Epithelial cell of esophagus (primary cell): ENCODE measurements around the gene MLXIP.

Experiments
- DNase-seq: peaks from one replicate; pipeline ENCODE4 v3.0.0; 2010; ENCODE audit warnings: low read depth
- H3K4me3 ChIP-seq: 2 replicates; pipeline ENCODE4 v1.5.1; 2011; ENCODE audit warnings: mild to moderate bottlenecking, low read length, control low read depth
- TF ChIP-seq, protein P1 (sequence below): IDR thresholded peaks from 2 replicates; pipeline ENCODE4 v1.5.1; 2011; ENCODE audit warnings: low read depth, mild to moderate bottlenecking, low read length, control low read depth, inconsistent platforms; ENCODE audit not compliant: insufficient read depth; ENCODE audit errors: missing control alignments

The MLXIP gene

GRCh38 chr12:122045262-122045661 is 33.3 kb upstream of the MLXIP start:
- no peak overlapping the region for H3K4me3 ChIP-seq
- TF ChIP-seq, protein P1, sequence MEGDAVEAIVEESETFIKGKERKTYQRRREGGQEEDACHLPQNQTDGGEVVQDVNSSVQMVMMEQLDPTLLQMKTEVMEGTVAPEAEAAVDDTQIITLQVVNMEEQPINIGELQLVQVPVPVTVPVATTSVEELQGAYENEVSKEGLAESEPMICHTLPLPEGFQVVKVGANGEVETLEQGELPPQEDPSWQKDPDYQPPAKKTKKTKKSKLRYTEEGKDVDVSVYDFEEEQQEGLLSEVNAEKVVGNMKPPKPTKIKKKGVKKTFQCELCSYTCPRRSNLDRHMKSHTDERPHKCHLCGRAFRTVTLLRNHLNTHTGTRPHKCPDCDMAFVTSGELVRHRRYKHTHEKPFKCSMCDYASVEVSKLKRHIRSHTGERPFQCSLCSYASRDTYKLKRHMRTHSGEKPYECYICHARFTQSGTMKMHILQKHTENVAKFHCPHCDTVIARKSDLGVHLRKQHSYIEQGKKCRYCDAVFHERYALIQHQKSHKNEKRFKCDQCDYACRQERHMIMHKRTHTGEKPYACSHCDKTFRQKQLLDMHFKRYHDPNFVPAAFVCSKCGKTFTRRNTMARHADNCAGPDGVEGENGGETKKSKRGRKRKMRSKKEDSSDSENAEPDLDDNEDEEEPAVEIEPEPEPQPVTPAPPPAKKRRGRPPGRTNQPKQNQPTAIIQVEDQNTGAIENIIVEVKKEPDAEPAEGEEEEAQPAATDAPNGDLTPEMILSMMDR, result no peak
- no peak for DNase-seq

DNA sequence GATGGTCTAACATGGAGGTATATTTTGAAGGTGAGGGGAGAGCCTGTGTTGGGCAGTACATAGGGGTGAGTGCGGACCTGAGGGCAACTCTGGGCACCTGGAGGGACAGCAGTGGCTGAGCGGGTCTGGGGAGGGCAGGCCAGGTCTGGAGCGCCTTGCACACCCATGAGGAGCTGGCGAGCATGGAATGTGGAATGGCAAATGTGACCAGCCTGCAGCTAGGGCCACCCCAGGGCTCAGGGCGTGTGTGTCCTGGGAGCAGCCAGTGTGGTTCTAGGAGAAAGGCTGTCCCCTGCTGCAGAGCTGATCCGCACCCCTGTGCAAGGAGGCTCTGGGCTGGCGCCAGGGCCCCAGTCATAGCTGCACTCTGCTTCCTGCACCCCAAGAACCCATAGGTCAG is 32.4 kb upstream of the MLXIP start:
- no peak for DNase-seq
- no peak overlapping the region for H3K4me3 ChIP-seq
- TF ChIP-seq, protein P1, result no peak

DNA sequence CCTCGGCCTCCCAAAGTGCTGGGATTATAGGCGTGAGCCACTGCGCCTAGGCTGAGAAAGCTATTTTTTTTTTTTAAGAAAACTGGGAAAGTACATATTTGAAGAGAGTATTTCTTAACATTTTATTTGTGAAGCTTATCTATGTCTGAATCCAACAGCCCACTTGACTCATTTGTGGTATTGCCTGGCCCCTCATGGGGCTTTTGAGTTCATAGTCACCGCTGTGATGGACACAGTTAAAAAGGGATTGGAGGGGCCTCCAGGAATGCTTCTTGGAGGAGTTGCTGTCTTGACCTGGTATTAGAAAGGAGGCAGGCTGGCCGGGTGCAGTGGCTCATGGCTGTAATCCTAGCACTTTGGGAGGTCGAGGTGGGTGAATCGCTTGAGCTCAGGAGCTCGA is 30.4 kb upstream of the MLXIP start:
- TF ChIP-seq, protein P1, result no peak
- no peak overlapping the region for H3K4me3 ChIP-seq
- DNase-seq, result no peak

DNA sequence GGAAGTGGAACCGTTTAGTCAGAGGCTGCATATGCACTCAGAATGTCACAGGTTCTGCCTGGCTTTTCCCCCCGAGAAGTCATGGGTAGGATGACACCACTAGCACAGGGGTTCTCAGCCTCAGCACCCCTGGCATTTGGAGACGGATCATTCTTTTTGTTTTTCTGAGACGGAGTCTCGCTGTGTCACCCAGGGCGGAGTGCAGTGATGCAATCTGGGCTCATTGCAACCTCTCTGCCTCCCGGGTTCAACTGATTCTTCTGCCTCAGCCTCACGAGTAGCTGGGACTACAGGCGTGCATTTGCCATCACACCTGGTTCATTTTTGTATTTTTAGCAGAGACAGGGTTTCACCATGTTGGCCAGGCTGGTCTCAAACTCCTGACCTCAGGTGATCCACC is 28.7 kb upstream of the MLXIP start:
- TF ChIP-seq, protein P1, result no peak
- H3K4me3 ChIP-seq, result no peak overlapping the region
- no peak for DNase-seq

DNA sequence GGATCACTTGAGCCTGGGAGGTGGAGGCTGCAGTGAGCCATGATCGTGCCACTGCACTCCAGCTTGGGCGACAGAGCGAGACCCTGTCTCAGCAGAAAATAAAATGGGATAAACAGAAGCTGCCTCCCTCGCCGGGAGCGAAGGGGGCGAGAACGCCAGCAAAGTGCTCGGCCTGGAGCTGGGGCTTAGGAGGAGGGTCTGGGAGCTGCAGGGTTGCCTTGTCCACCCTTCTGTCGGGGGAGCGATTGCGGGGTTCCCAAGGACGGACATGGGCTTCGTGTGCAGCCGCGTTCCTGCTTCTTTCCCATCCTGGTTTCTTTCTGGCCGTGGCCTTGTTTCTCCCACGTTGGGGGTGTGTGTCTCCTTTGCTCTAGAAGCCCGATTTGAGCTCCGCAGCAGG is 27.9 kb upstream of the MLXIP start:
- DNase-seq, result no peak
- TF ChIP-seq, protein P1, result no peak
- no peak overlapping the region for H3K4me3 ChIP-seq

GRCh38 chr12:122051231-122051876 is 27.2 kb upstream of the MLXIP start:
- TF ChIP-seq, protein P1, result no peak
- DNase-seq, result no peak
- no peak overlapping the region for H3K4me3 ChIP-seq

DNA sequence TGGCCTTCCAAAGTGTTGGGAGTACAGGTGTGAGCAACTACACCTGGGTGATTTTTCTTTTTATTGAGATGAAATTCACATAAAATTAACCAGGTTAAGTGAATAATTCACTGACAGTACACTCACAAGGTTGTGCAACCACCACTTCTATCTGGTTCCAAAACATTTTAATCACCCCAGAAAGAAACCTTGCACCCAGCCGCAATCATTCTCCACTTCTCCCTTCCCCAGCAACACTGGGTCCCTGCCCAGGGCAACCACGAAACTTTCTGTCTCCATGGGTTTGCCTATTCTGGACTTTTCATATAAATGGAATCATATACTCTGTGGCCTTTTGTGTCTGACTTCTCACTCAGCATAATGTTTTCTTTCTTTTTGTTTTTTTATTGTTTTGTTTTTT is 26.3 kb upstream of the MLXIP start:
- no peak for DNase-seq
- H3K4me3 ChIP-seq, result no peak overlapping the region
- TF ChIP-seq, protein P1, result no peak
